ENCODE measurements around the gene UGT1A3. TPM values are rescaled to one million over a fixed set of nuclear protein-coding genes. Genes with fewer than 3 reads are reported as not detected.

UGT1A3 gene
- total and polyA plus RNA-seq, 10 of the 15 experiments (the other 5 are each of a cell fraction or from before 2014, with no cell fraction given): not detected

DNA sequence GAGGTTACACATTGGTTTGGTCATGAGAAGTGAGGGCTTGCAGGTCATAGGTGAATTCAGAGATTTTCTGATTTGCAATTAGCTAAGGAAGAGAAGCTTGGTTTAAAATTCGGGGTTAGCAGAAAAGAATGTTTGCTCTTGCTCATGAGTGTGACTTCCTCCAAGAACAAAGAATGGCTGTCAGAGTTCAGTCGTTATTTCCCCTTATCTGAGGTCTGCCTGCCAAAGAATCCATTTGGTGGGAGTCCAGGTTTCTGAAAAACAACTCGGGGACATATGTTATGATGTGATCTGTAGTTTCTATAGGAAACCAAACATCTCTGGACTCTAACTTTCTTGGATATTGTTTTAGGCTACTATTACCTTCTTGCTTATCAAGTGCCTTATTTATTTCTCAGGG lies 39.3 kb upstream of the UGT1A3 start:
- FAIRE-seq (no peak), ATAC-seq (no peak), DNase-seq (ENCODE audit: low read depth, low spot score) (no peak)
- H3K4me1 ChIP-seq (ENCODE audit: control insufficient read depth, insufficient read depth, low read length): no peaks in the 10 kb centered on the region
- CTCF ChIA-PET: no interaction called here
- no peak for TF ChIP-seq NR2C2 (IDR thresholded peaks at IDR 0.05; ENCODE audit: borderline replicate concordance, control insufficient read depth, insufficient read length, low read depth)
- TF ChIP-seq CREB1 (IDR thresholded peaks at IDR 0.05; ENCODE audit: low read depth): no peak
- TF ChIP-seq MXI1 (IDR thresholded peaks at IDR 0.05; ENCODE audit: low read depth, low read length): no peak
- TF ChIP-seq EED (IDR thresholded peaks at IDR 0.05; ENCODE audit: low read depth): no peak
- TF ChIP-seq SMAD5 (IDR thresholded peaks at IDR 0.05; ENCODE audit: low read depth): no peak
- no peak for TF ChIP-seq CHD2 (IDR thresholded peaks at IDR 0.05; ENCODE audit: borderline replicate concordance, low read depth, low read length)
- TF ChIP-seq EGR1 (IDR thresholded peaks at IDR 0.05; ENCODE audit: borderline replicate concordance in 1 of 2, low read depth in 2 of 2, low read length in 2 of 2): no peak
- no peak for TF ChIP-seq NFIC (IDR thresholded peaks at IDR 0.05; ENCODE audit: low read depth, low read length)
- TF ChIP-seq, protein P1, sequence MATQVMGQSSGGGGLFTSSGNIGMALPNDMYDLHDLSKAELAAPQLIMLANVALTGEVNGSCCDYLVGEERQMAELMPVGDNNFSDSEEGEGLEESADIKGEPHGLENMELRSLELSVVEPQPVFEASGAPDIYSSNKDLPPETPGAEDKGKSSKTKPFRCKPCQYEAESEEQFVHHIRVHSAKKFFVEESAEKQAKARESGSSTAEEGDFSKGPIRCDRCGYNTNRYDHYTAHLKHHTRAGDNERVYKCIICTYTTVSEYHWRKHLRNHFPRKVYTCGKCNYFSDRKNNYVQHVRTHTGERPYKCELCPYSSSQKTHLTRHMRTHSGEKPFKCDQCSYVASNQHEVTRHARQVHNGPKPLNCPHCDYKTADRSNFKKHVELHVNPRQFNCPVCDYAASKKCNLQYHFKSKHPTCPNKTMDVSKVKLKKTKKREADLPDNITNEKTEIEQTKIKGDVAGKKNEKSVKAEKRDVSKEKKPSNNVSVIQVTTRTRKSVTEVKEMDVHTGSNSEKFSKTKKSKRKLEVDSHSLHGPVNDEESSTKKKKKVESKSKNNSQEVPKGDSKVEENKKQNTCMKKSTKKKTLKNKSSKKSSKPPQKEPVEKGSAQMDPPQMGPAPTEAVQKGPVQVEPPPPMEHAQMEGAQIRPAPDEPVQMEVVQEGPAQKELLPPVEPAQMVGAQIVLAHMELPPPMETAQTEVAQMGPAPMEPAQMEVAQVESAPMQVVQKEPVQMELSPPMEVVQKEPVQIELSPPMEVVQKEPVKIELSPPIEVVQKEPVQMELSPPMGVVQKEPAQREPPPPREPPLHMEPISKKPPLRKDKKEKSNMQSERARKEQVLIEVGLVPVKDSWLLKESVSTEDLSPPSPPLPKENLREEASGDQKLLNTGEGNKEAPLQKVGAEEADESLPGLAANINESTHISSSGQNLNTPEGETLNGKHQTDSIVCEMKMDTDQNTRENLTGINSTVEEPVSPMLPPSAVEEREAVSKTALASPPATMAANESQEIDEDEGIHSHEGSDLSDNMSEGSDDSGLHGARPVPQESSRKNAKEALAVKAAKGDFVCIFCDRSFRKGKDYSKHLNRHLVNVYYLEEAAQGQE (IDR thresholded peaks at IDR 0.05; ENCODE audit: low read depth, low read length): no peak
- TF ChIP-seq, protein P2, sequence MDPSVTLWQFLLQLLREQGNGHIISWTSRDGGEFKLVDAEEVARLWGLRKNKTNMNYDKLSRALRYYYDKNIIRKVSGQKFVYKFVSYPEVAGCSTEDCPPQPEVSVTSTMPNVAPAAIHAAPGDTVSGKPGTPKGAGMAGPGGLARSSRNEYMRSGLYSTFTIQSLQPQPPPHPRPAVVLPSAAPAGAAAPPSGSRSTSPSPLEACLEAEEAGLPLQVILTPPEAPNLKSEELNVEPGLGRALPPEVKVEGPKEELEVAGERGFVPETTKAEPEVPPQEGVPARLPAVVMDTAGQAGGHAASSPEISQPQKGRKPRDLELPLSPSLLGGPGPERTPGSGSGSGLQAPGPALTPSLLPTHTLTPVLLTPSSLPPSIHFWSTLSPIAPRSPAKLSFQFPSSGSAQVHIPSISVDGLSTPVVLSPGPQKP (IDR thresholded peaks at IDR 0.05; ENCODE audit: low read depth, low read length): no peak
- TF ChIP-seq IRF4 (IDR thresholded peaks at IDR 0.05; ENCODE audit: low read depth, low read length): no peak
- no peak for TF ChIP-seq PML (IDR thresholded peaks at IDR 0.05; ENCODE audit: low read length)
- TF ChIP-seq SRF (IDR thresholded peaks at IDR 0.05; ENCODE audit: low read depth in 2 of 2, low read length in 2 of 2): no peak
- TF ChIP-seq ZBTB11 (CRISPR knock-in tag; IDR thresholded peaks at IDR 0.05): no peak
- no peak for TF ChIP-seq RAD51 (IDR thresholded peaks at IDR 0.05)
- no peak for TF ChIP-seq SMC3 (IDR thresholded peaks at IDR 0.05; ENCODE audit: borderline replicate concordance, low read length)
- TF ChIP-seq POLR2AphosphoS5 (IDR thresholded peaks at IDR 0.05; ENCODE audit: low read length): no peak
- 3% methylated on average over 3 of the region's 3 CpGs for WGBS (ENCODE audit: insufficient coverage, insufficient replicate concordance, low lambda C conversion rate, missing lambda C conversion rate)
- H3K4me3 ChIP-seq: no peak overlapping the region
- H3K36me3 ChIP-seq (ENCODE audit: control insufficient read depth in 2 of 2, insufficient read depth in 2 of 2, low read length in 1 of 2): no peaks in the 10 kb centered on the region
- SMC1A ChIA-PET (ENCODE audit: uncharacterized antibody, unreplicated experiment): no interaction called here
- H3K27ac ChIP-seq (ENCODE audit: control insufficient read depth, insufficient read depth): no peak overlapping the region
- H4K20me1 ChIP-seq (ENCODE audit: control insufficient read depth, insufficient read depth): no peaks in the 10 kb centered on the region
- RAD21 ChIA-PET (ENCODE audit: unreplicated experiment): no interaction called here
- in situ Hi-C loops (cut with MboI): no loop called here
- BruUV-seq (replicated peaks): no TSS peak
- peaks cover 0 to 3% of the 10 kb centered on the region in 2 experiments; a peak in 1 of 4 replicates for H3K27me3 ChIP-seq (replicated peaks in 1 of 2; ENCODE audit: control insufficient read depth in 2 of 2, insufficient read depth in 2 of 2, low read length in 1 of 2)
- intact Hi-C loops (cut with micrococcal nuclease; ENCODE audit: unreplicated experiment): no loop called here
- no peaks in the 10 kb centered on the region for H3K79me2 ChIP-seq (ENCODE audit: control insufficient read depth, insufficient read depth, low read length)
- no peaks in the 10 kb centered on the region for H3K9me3 ChIP-seq (replicated peaks; ENCODE audit: control insufficient read depth, insufficient read depth, low read length)
- H3K9ac ChIP-seq (ENCODE audit: control insufficient read depth, insufficient read depth, low read length): no peak overlapping the region
- POLR2A ChIA-PET: no interaction called here
- H3K4me2 ChIP-seq (ENCODE audit: control insufficient read depth, insufficient read depth): no peak overlapping the region
- no peak overlapping the region for H2AFZ ChIP-seq (ENCODE audit: control insufficient read depth, low read depth, low read length)

Data from GM12878 (cell line).